HepG2 (cell line): Measurements from ENCODE around the gene CAD. TPM values are rescaled to one million over a fixed set of nuclear protein-coding genes. Genes with fewer than 3 reads are reported as not detected.

Source experiments
- ATRX ChIP-seq: sonication (generic); formaldehyde crosslinking; IDR thresholded peaks from 2 replicates; pipeline ENCODE4 v1.4.0; 2020; ENCODE audit warnings: missing genetic modification reagents, borderline replicate concordance
- ELF3 ChIP-seq: IDR thresholded peaks from 2 replicates; pipeline ENCODE4 v1.6.1; 2016; ENCODE audit warnings: missing genetic modification reagents, missing compliant biosample characterization
- FOXA1 ChIP-seq, 2 experiments: fragments of 450-650 bp in 1 of 2; sonication (generic) in 1 of 2; formaldehyde crosslinking in 1 of 2; IDR thresholded peaks; 2 replicates each; pipeline versions ENCODE4 v1.4.0 to v1.6.1; 2016 to 2020; ENCODE audit warnings: missing genetic modification reagents in 1 of 2
- FOXJ3 ChIP-seq: sonication (generic); formaldehyde crosslinking; IDR thresholded peaks from 2 replicates; pipeline ENCODE4 v1.4.0; 2020; ENCODE audit warnings: missing genetic modification reagents, mild to moderate bottlenecking, borderline replicate concordance
- GATAD1 ChIP-seq: IDR thresholded peaks from 2 replicates; pipeline ENCODE4 v1.6.1; 2016; ENCODE audit warnings: missing genetic modification reagents, missing compliant biosample characterization
- GFI1 ChIP-seq: sonication (generic); formaldehyde crosslinking; IDR thresholded peaks from 2 replicates; pipeline ENCODE4 v1.5.0; 2020; ENCODE audit warnings: missing genetic modification reagents, mild to moderate bottlenecking, borderline replicate concordance
- ISL2 ChIP-seq: sonication (generic); formaldehyde crosslinking; IDR thresholded peaks from 2 replicates; pipeline ENCODE4 v1.5.0; 2020; ENCODE audit warnings: missing genetic modification reagents
- KDM1A ChIP-seq: IDR thresholded peaks from 2 replicates; pipeline ENCODE4 v1.6.1; 2016; ENCODE audit warnings: missing compliant biosample characterization
- KDM2A ChIP-seq: sonication (generic); formaldehyde crosslinking; IDR thresholded peaks from 2 replicates; pipeline ENCODE4 v1.4.0; 2020; ENCODE audit warnings: low read depth, missing genetic modification reagents, borderline replicate concordance
- KMT2A ChIP-seq: sonication (generic); formaldehyde crosslinking; IDR thresholded peaks from 2 replicates; pipeline ENCODE4 v1.4.0; 2020; ENCODE audit warnings: missing genetic modification reagents
- MAF1 ChIP-seq: sonication (generic); formaldehyde crosslinking; IDR thresholded peaks from 2 replicates; pipeline ENCODE4 v1.5.0; 2020; ENCODE audit warnings: missing genetic modification reagents, borderline replicate concordance
- NCOA5 ChIP-seq: sonication (generic); formaldehyde crosslinking; IDR thresholded peaks from 2 replicates; pipeline ENCODE4 v1.4.0; 2020; ENCODE audit warnings: missing genetic modification reagents
- NCOR1 ChIP-seq: fragments of 200-600 bp; sonication (generic); IDR thresholded peaks from 2 replicates; pipeline ENCODE4 v1.7.0; 2017; ENCODE audit warnings: antibody characterized with exemption, low read length, borderline replicate concordance
- PHF8 ChIP-seq: sonication (generic); formaldehyde crosslinking; IDR thresholded peaks from 2 replicates; pipeline ENCODE4 v1.5.0; 2020; ENCODE audit warnings: missing genetic modification reagents
- PRMT3 ChIP-seq: sonication (generic); formaldehyde crosslinking; IDR thresholded peaks from 2 replicates; pipeline ENCODE4 v1.8.1; 2022; ENCODE audit warnings: low read depth, mild to moderate bottlenecking, moderate library complexity, missing genetic modification reagents, borderline replicate concordance
- SIN3A ChIP-seq: IDR thresholded peaks from 2 replicates; pipeline ENCODE4 v1.6.1; 2011; ENCODE audit warnings: low read depth, mild to moderate bottlenecking, control low read depth, low read length, borderline replicate concordance
- SRF ChIP-seq: IDR thresholded peaks from 2 replicates; pipeline ENCODE4 v1.6.1; 2011; ENCODE audit warnings: mild to moderate bottlenecking, low read depth, low read length, moderate library complexity
- SRSF1 ChIP-seq: fragments of 200-400 bp; formaldehyde crosslinking; optimal IDR thresholded peaks from 2 replicates; pipeline ENCODE3; 2017; ENCODE audit warnings: mild to moderate bottlenecking, low read depth, low read length, moderate library complexity
- ZNF24 ChIP-seq: fragments of 450-650 bp; IDR thresholded peaks from 2 replicates; pipeline ENCODE4 v1.6.1; 2017; ENCODE audit warnings: antibody characterized with exemption, mild to moderate bottlenecking
- ZNF275 ChIP-seq: sonication (generic); formaldehyde crosslinking; IDR thresholded peaks from 2 replicates; pipeline ENCODE4 v1.8.0; 2022; ENCODE audit warnings: missing genetic modification reagents, mild to moderate bottlenecking, inconsistent platforms, borderline replicate concordance
- ZNF672 ChIP-seq: sonication (generic); formaldehyde crosslinking; IDR thresholded peaks from 2 replicates; pipeline ENCODE4 v1.8.1; 2022; ENCODE audit warnings: missing genetic modification reagents
- ZNF674 ChIP-seq: sonication (generic); formaldehyde crosslinking; IDR thresholded peaks from 2 replicates; pipeline ENCODE4 v1.5.0; 2020; ENCODE audit warnings: low read depth, mild to moderate bottlenecking, missing genetic modification reagents
- ZNF746 ChIP-seq: sonication (generic); formaldehyde crosslinking; IDR thresholded peaks from 2 replicates; pipeline ENCODE4 v1.8.0; 2022; ENCODE audit warnings: mild to moderate bottlenecking, missing genetic modification reagents
- ZNF773 ChIP-seq: sonication (generic); formaldehyde crosslinking; IDR thresholded peaks from 2 replicates; pipeline ENCODE4 v1.4.0; 2020; ENCODE audit warnings: missing genetic modification reagents, borderline replicate concordance
- ZZZ3 ChIP-seq: sonication (generic); formaldehyde crosslinking; IDR thresholded peaks from 2 replicates; pipeline ENCODE4 v1.4.0; 2020; ENCODE audit warnings: missing genetic modification reagents, mild to moderate bottlenecking, borderline replicate concordance
- polyA plus RNA-seq, 8 experiments: library from polyadenylated mRNA; depleted of rRNA in 3 of 8; stranded (reverse) in 7 of 8; unstranded in 1 of 8; fragments of >200 nt; fragmentation: Illumina TruSeq in 4 of 8; extraction: Trizol in 4 of 8; gene quantifications; 2 replicates each; pipeline versions ENCODE4 v1.2.1 to v1.2.3, GENCODE V29; 2011 to 2016; ENCODE audit warnings: low read depth in 4 of 8, missing spikeins in 1 of 8, mixed read lengths in 1 of 8; ENCODE audit not compliant: insufficient read depth in 1 of 8
- total RNA-seq, 5 experiments: library from RNA; depleted of rRNA; stranded (reverse); fragments of >200 nt; fragmentation: Illumina TruSeq; extraction: Trizol; gene quantifications; 2 replicates each; pipeline ENCODE4 v1.2.3, GENCODE V29; 2016; ENCODE audit warnings: low read depth in 1 of 5
- TF ChIP-seq, protein P1 (sequence below): sonication (generic); formaldehyde crosslinking; IDR thresholded peaks from 2 replicates; pipeline ENCODE4 v1.4.0; 2020; ENCODE audit warnings: missing genetic modification reagents, low read depth, mild to moderate bottlenecking, borderline replicate concordance
- TF ChIP-seq, protein P2 (sequence below): IDR thresholded peaks from 2 replicates; pipeline ENCODE4 v1.6.1; 2012; ENCODE audit warnings: low read depth, low read length, improper control_type of control experiment

Gene CAD
- total and polyA plus RNA-seq, 2 of the 13 experiments (the other 11 are each of a cell fraction or from before 2014, with no cell fraction given): 21.7 to 37.0 TPM

DNA sequence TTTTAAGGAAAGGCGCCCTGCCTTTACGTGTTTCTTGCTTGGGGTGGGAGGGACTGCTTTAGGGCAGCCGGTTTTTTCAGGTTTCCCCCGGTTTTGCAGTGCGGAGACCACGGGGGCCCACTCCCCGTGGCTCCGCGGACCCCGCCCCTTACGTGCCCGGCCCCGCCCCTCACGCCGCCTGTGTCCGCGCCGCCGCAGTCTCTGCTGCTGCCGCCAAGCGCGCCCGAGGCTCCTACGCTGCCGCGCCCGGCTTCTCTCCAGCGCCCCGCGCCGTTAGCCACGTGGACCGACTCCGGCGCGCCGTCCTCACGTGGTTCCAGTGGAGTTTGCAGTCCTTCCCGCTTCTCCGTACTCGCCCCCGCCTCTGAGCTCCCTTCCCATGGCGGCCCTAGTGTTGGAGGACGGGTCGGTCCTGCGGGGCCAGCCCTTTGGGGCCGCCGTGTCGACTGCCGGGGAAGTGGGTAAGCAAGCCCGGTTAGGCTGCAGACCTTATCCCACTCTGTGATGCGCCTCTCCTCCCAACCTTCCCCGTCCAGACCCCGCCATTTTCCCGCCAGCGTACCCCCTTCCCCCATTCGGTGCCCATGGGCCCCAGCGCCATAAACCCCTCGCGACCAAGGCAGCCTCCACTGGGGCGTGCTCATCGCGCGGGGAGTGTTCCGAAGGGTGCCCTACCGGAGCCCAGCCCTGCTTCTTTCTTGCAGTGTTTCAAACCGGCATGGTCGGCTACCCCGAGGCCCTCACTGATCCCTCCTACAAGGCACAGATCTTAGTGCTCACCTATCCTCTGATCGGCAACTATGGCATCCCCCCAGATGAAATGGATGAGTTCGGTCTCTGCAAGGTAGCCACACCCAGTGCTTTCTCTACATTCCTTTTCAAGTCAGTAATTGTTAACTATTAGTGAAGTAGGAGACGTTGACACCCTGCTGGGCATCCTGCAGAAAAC, at the start of gene CAD (continued):
- TF ChIP-seq, protein P1, sequence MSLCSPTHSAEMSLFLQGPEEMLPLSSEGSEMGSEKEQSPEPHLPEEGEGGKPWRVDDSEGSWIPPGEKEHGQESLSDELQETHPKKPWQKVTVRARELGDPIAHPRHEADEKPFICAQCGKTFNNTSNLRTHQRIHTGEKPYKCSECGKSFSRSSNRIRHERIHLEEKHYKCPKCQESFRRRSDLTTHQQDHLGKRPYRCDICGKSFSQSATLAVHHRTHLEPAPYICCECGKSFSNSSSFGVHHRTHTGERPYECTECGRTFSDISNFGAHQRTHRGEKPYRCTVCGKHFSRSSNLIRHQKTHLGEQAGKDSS (CRISPR knock-in tag): no peak
- TF ChIP-seq SRSF1 (no peak), ZNF275 (CRISPR knock-in tag) (no peak), KDM1A (no peak), FOXA1 (IDR thresholded peaks at IDR 0.05) (no peak), FOXA1 (CRISPR knock-in tag; IDR thresholded peaks at IDR 0.05) (no peak), ISL2 (CRISPR knock-in tag) (no peak), GFI1 (CRISPR knock-in tag) (no peak; the same call in 1 of the 2 replicates), GATAD1 (CRISPR knock-in tag) (peak; percentile 58; the same call in 1 of the 2 replicates), SRF (no peak), ZNF674 (CRISPR knock-in tag) (no peak), PHF8 (CRISPR knock-in tag) (peak; percentile 63; the same call in 1 of the 2 replicates), MAF1 (CRISPR knock-in tag) (no peak), FOXJ3 (no peak), ZNF672 (CRISPR knock-in tag) (no peak), NCOA5 (CRISPR knock-in tag) (no peak), ELF3 (CRISPR knock-in tag) (0 out of 2 replicates have a peak, but pooled peaks have one; percentile 11), NCOR1 (no peak), KDM2A (CRISPR knock-in tag) (peak; percentile 96), KMT2A (CRISPR knock-in tag) (peak; percentile 59; the same call in 1 of the 2 replicates), SIN3A (no peak), ZZZ3 (CRISPR knock-in tag) (no peak; the same call in 1 of the 2 replicates), ZNF746 (CRISPR knock-in tag) (peak; percentile 29; the same call in 1 of the 2 replicates), ZNF24 (no peak), ATRX (CRISPR knock-in tag) (no peak), PRMT3 (CRISPR knock-in tag) (peak; percentile 80; the same call in 1 of the 2 replicates), ZNF773 (CRISPR knock-in tag) (peak; percentile 77; the same call in 1 of the 2 replicates)
- TF ChIP-seq, protein P2, sequence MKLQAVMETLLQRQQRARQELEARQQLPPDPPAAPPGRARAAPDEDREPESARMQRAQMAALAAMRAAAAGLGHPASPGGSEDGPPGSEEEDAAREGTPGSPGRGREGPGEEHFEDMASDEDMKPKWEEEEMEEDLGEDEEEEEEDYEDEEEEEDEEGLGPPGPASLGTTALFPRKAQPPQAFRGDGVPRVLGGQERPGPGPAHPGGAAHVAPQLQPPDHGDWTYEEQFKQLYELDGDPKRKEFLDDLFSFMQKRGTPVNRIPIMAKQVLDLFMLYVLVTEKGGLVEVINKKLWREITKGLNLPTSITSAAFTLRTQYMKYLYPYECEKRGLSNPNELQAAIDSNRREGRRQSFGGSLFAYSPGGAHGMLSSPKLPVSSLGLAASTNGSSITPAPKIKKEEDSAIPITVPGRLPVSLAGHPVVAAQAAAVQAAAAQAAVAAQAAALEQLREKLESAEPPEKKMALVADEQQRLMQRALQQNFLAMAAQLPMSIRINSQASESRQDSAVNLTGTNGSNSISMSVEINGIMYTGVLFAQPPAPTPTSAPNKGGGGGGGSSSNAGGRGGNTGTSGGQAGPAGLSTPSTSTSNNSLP: no peak
